Measurements from ENCODE around the gene NELL1.

DNA sequence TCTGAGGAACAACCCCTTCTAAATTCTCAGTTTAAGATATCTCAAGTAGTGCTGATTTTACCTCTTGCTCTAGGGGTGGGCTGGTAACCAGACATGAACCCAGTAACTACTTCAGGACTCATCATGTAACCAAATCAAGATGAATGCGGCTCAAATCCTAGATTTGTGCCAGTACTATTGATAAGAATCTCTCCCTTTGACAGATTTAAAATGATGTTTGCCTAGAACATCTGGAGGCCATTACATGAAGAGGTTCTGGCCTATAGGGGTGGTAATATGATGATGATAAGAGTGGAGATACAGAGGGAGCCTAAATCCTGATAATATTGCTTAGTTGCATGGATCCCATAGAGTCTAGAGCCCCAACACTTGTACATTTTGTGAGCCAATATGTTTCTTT lies 850.9 kb downstream of the NELL1 start:
- no peak for TF ChIP-seq CTCF (conservative IDR thresholded peaks at IDR 0.05; ENCODE audit: low read length)
- TF ChIP-seq EZH2phosphoT487 (IDR thresholded peaks at IDR 0.05; ENCODE audit: borderline replicate concordance): no peak
